Fibroblast of lung (primary cell): ENCODE measurements around the gene CD83. TPM values are rescaled to one million over a fixed set of nuclear protein-coding genes. Genes with fewer than 3 reads are reported as not detected.

Source experiments
- DNase-seq, 2 donors: peaks; one replicate each; pipeline versions ENCODE4 v3.0.0 to v3.0.0-alpha.2; 2010; ENCODE audit warnings: low read depth in 2 of 2
- H2AFZ ChIP-seq: 2 replicates; pipeline ENCODE4 v1.5.1; 2012; ENCODE audit warnings: low read length, control low read depth, inconsistent platforms
- H3K27ac ChIP-seq: 2 replicates; pipeline ENCODE4 v1.5.1; 2011; ENCODE audit warnings: low read length, control low read depth; ENCODE audit not compliant: insufficient read depth
- H3K27me3 ChIP-seq: 2 replicates; pipeline ENCODE4 v1.5.1; 2011; ENCODE audit warnings: mild to moderate bottlenecking, low read length; ENCODE audit not compliant: control insufficient read depth, insufficient read depth
- H3K36me3 ChIP-seq: 2 replicates; pipeline ENCODE4 v1.5.1; 2011; ENCODE audit warnings: low read length; ENCODE audit not compliant: control insufficient read depth, insufficient read depth
- H3K4me1 ChIP-seq: 2 replicates; pipeline ENCODE4 v1.5.1; 2011; ENCODE audit warnings: low read length; ENCODE audit not compliant: control insufficient read depth, insufficient read depth; ENCODE audit errors: extremely low read depth
- H3K4me2 ChIP-seq: 2 replicates; pipeline ENCODE4 v1.5.1; 2011; ENCODE audit warnings: low read length, control low read depth; ENCODE audit not compliant: insufficient read depth; ENCODE audit errors: extremely low read depth
- H3K4me3 ChIP-seq, 4 experiments: fragments of 200-600 bp in 1 of 4; sonication (generic) in 1 of 4; replicated peaks in 1 of 4; 2 replicates each; pipeline ENCODE4 v1.5.1; 2011 to 2016; ENCODE audit warnings: low read length in 4 of 4, low read depth in 3 of 4, mild to moderate bottlenecking in 3 of 4, control low read depth in 2 of 4, inconsistent platforms in 1 of 4, mixed read lengths in 1 of 4; ENCODE audit not compliant: insufficient read depth in 1 of 4; ENCODE audit errors: control extremely low read depth in 1 of 4
- H3K79me2 ChIP-seq: 2 replicates; pipeline ENCODE4 v1.5.1; 2012; ENCODE audit warnings: mild to moderate bottlenecking, low read length, inconsistent platforms; ENCODE audit not compliant: control insufficient read depth, insufficient read depth
- H3K9ac ChIP-seq: 2 replicates; pipeline ENCODE4 v1.5.1; 2011; ENCODE audit warnings: mild to moderate bottlenecking, low read length, control low read depth; ENCODE audit not compliant: insufficient read depth
- H3K9me3 ChIP-seq: 2 replicates; pipeline ENCODE4 v1.5.1; 2012; ENCODE audit warnings: low read depth, low read length; ENCODE audit not compliant: control insufficient read depth, insufficient read depth
- H4K20me1 ChIP-seq: 2 replicates; pipeline ENCODE4 v1.5.1; 2011; ENCODE audit warnings: low read length; ENCODE audit not compliant: control insufficient read depth, insufficient read depth; ENCODE audit errors: extremely low read depth
- EZH2 ChIP-seq: IDR thresholded peaks from 2 replicates; pipeline ENCODE4 v1.5.1; 2012; ENCODE audit warnings: low read length, control low read depth, mild to moderate bottlenecking; ENCODE audit errors: missing control alignments
- polyA plus RNA-seq, 2 donors: library from polyadenylated mRNA; depleted of rRNA in 1 of 2; stranded (reverse) in 1 of 2; unstranded in 1 of 2; fragments of >200 nt; gene quantifications; 2 replicates each; pipeline ENCODE4 v1.2.1, GENCODE V29; 2011 to 2012; ENCODE audit warnings: missing spikeins in 1 of 2
- total RNA-seq: library from RNA; depleted of rRNA; stranded (reverse); fragments of >200 nt; gene quantifications from 2 replicates; pipeline ENCODE4 v1.2.1, GENCODE V29; 2014
- TF ChIP-seq, protein P1 (sequence below), 2 donors: IDR thresholded peaks in 1 of 2; conservative IDR thresholded peaks in 1 of 2; 1 replicate in 1 of 2; 2 replicates in 1 of 2; pipeline ENCODE4 v1.5.1; 2011 to 2012; ENCODE audit warnings: low read length in 2 of 2, control low read depth in 1 of 2, inconsistent platforms in 1 of 2, low read depth in 1 of 2, mild to moderate bottlenecking in 1 of 2

Gene CD83
- total and polyA plus RNA-seq, 2 donors (not counting 1 experiment from before 2014, with no cell fraction given) = 2.1 to 5.0 TPM

DNA sequence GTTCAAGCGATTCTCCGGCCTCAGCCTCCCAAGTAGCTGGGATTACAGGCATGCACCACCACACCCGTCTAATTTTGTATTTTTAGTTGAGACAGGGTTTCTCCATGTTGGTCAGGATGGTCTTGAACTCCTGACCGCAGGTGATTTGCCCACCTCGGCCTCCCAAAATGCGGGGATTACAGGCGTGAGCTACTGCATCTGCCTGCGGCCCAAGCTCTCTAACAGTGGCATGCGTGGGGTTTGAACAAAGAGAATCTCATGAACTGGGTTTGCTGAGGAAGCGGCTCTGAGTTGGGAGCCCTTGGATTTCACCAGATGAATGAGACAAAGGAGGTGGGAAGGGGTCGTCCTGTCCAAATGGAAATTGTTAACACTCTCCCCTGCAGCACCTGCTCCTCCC is 33.2 kb upstream of the CD83 start:
- Histone ChIP-seq H3K27ac (no peak overlapping the region), H4K20me1 (no peaks in the 10 kb centered on the region), H3K27me3 (peaks cover 4% of the 10 kb centered on the region), H2AFZ (no peak overlapping the region), H3K4me1 (no peaks in the 10 kb centered on the region), H3K36me3 (no peaks in the 10 kb centered on the region), H3K9me3 (no peaks in the 10 kb centered on the region), H3K79me2 (no peaks in the 10 kb centered on the region), H3K4me2 (no peak overlapping the region), H3K4me3 (no peak overlapping the region), H3K9ac (no peak overlapping the region)
- DNase-seq = no peak
- no peak for TF ChIP-seq EZH2
- TF ChIP-seq, protein P1, sequence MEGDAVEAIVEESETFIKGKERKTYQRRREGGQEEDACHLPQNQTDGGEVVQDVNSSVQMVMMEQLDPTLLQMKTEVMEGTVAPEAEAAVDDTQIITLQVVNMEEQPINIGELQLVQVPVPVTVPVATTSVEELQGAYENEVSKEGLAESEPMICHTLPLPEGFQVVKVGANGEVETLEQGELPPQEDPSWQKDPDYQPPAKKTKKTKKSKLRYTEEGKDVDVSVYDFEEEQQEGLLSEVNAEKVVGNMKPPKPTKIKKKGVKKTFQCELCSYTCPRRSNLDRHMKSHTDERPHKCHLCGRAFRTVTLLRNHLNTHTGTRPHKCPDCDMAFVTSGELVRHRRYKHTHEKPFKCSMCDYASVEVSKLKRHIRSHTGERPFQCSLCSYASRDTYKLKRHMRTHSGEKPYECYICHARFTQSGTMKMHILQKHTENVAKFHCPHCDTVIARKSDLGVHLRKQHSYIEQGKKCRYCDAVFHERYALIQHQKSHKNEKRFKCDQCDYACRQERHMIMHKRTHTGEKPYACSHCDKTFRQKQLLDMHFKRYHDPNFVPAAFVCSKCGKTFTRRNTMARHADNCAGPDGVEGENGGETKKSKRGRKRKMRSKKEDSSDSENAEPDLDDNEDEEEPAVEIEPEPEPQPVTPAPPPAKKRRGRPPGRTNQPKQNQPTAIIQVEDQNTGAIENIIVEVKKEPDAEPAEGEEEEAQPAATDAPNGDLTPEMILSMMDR (conservative IDR thresholded peaks at IDR 0.05 in 1 of 2, IDR thresholded peaks at IDR 0.05 in 1 of 2; ENCODE audit: low read depth in 1 of 2, low read length in 2 of 2) = no peak

DNA sequence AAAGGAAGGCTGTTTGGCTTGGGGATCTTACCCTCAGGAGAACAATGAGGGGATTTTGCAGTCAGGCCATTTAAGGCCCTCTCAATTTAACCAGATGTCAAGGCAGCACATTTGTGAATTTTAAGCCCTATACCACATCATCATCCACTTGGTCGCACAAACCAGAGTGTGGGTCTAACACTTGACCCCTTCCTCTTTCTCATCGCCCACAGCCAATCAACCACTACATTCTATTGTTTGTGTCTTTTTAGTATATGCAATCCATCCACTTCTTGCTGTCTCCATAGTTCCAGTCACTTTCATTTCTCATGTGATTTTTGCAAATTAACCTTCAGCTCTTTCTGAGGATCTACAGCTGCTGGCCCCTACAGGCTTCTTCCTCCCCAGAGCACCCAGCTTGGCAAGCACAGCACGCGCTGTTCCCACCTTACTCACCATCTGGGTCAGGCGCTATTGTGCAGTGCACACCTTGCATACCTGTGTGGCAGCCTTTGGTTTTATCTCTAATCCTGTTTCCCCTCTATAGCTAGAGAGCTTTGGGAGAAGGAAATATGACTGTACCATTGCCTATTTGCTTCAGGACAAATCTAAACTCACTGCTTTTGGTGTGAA is 32.3 kb upstream of the CD83 start:
- TF ChIP-seq, protein P1 (conservative IDR thresholded peaks at IDR 0.05 in 1 of 2, IDR thresholded peaks at IDR 0.05 in 1 of 2; ENCODE audit: low read depth in 1 of 2, low read length in 2 of 2) = no peak
- no peak for TF ChIP-seq EZH2
- DNase-seq = no peak
- no peaks in the 10 kb centered on the region for H3K36me3 ChIP-seq
- no peaks in the 10 kb centered on the region for H4K20me1 ChIP-seq
- peaks cover 4% of the 10 kb centered on the region for H3K27me3 ChIP-seq
- no peak overlapping the region for H3K27ac ChIP-seq
- H2AFZ ChIP-seq = no peak overlapping the region
- no peak overlapping the region for H3K4me2 ChIP-seq
- no peak overlapping the region for H3K4me3 ChIP-seq
- H3K9ac ChIP-seq = no peak overlapping the region
- H3K9me3 ChIP-seq = no peaks in the 10 kb centered on the region
- H3K4me1 ChIP-seq = no peaks in the 10 kb centered on the region
- H3K79me2 ChIP-seq = no peaks in the 10 kb centered on the region

DNA sequence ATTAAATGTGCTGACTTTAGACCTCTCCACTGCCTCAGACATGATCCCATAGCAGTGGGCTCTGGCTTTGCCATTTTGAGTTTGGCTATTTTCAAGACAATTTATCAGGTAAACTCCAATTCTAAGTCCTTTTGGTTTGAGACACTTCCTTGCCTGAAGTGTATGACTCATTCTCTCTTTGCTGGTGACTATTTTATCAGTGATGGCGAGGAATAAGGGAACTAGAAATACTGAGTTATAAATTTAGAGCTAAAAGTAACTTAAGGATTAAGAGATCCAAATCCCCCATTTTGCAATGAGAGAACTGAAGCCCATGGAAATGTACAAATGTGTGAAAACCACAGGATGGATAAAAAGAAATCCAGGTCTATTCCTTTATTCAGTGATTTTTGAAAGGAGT is 30.9 kb upstream of the CD83 start:
- no peaks in the 10 kb centered on the region for H4K20me1 ChIP-seq
- H3K4me2 ChIP-seq = no peak overlapping the region
- no peak for TF ChIP-seq EZH2
- TF ChIP-seq, protein P1 (conservative IDR thresholded peaks at IDR 0.05 in 1 of 2, IDR thresholded peaks at IDR 0.05 in 1 of 2; ENCODE audit: low read depth in 1 of 2, low read length in 2 of 2) = no peak
- no peak overlapping the region for H3K27ac ChIP-seq
- H3K27me3 ChIP-seq = peaks cover 4% of the 10 kb centered on the region
- H3K79me2 ChIP-seq = no peaks in the 10 kb centered on the region
- DNase-seq = peak in 1 of 2 donors; percentile 36
- no peaks in the 10 kb centered on the region for H3K9me3 ChIP-seq
- no peaks in the 10 kb centered on the region for H3K4me1 ChIP-seq
- no peak overlapping the region for H2AFZ ChIP-seq
- no peak overlapping the region for H3K4me3 ChIP-seq
- H3K9ac ChIP-seq = no peak overlapping the region
- H3K36me3 ChIP-seq = no peaks in the 10 kb centered on the region
